ENCODE results near the gene MADCAM1. TPM values are rescaled to one million over a fixed set of nuclear protein-coding genes. Genes with fewer than 3 reads are reported as not detected.
"Not testable (repeated sequence)": the region's sequence is repeated elsewhere in the genome, so short reads cannot be mapped to it uniquely, and the experiment has no call there.

The MADCAM1 gene
- total RNA-seq, 1 donor from 2014 or later, result 0.53 TPM

DNA sequence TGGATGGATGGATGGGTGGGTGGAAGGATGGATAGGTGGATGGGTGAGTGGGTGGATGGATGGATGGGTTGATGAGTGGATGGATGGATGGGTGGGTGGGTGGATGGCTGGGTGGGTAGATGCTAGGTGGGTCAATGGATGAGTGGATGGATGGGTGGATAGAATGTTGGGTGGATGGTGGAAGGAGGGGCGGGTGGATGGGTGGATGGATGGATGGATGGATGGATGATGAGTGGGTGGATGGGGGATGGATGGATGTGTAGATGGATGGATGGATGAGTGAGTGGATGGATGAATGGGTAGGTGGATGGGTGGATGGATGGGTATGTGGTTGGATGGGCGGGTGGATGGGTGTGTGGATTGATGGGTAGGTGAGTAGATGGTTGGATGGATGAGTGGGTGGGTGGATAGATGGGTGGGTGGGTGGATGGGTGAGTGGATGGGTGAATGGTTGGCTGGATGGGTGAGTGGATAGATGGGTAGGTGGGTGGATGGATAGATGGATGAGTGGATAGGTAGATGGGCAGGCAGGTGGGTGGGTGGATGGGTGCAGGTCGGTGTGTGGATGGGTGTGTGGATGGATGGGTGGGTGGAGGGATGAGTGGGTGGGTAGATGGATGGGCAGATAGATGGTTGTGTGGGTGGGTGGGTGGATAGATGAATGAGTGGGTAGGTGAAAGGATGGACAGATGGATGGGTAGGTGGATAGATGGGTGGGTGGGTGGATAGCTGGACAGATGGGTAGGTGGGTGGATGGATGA, 31.1 kb upstream of the MADCAM1 start:
- DNase-seq (ENCODE audit: low spot score) (no peak), ATAC-seq (no peak)

DNA sequence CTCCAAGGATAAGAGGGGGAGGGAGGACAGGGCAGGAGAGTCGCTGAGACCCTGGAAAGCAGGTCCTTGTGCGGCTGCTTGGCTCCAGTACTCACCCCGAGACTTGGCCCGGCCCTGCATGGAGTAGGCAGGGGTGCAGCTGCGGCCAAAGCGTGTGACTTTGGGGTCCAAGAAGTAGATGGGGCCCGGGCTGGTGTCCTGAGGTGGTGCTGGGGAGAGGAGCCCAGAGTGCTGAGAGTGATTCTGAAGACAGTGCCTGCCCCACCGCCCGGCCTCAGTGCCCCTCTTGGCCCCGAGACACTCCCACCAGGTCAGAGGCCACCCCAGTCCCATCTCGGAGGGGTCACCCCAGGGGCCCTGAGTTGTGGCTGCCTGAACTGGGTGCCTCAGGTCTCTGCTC, 28.7 kb upstream of the MADCAM1 start:
- no peak for DNase-seq (ENCODE audit: low spot score)
- ATAC-seq, result no peak

DNA sequence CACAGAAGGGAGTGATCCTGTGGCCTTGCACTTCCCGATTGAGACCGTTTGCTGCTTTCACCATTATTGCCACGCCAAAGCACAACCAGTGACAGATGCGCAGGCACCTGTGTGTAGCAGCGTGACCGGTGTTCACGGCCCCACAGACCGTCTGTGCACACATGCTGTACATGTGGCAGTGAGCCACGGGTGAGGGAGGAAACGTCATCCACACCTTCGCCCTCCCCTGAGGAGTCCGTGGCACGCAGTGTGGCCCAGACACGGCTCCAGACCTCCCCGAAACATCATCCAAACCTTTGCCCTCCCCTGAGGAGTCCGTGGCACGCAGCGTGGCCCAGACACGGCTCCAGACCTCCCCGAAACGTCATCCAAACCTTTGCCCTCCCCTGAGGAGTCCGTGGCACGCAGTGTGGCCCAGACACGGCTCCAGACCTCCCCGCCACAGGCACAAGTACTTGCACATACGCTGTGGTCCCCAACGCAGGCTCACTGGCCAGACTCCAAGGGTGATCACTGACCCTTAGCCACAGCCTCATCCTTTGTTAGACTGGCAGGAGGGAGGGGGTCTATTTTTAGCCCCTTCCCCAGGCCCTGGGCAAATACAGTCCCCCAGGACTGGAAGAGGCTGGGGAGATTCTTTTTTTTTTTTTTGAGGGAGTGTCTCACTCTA, 27.6 kb upstream of the MADCAM1 start:
- no peak for DNase-seq (ENCODE audit: low spot score)
- ATAC-seq, result no peak

DNA sequence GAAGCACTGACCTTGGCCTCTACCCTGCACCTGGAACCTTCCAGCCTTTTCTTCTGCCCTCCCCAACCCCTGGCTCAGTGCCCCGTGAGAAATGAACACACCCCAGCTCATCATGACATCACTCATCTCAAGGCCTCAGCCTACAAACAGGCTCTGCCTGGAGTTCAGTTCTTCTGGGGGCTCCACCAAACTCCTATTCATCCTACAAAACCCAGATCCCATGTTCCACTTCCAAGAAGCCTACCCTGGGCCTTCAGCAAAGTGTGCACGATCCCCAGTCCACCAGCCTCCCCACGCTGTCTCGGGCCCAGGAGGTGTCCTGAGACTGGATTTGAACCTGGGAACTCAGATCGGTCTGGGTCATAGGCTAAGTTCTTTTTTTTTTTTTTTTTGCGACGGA, 26.5 kb upstream of the MADCAM1 start:
- no peak for ATAC-seq

DNA sequence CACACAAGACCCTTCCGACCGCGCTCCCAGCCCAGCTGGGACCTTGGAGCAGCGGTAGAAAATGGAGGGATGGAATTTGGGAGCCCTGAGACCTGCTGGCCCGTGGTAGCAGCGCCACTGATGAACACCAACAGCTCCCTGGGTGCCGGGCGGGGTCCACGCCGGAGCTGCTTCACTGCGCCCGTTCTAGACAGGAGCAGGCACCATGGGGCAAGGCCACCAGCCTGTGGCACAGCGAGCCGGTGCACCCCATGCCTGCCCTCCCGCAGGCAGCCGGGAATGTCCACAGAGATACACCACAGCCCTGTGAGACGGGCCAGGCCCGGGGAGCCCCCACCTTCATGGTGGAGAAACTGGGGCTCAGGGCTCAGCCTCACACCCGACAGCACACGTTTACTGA, 25.6 kb upstream of the MADCAM1 start:
- no peak for DNase-seq (ENCODE audit: low spot score)
- no peak for ATAC-seq

More for the DNA sequence above, 26.5 kb upstream of the MADCAM1 start:
- DNase-seq (ENCODE audit: low spot score), result no peak

DNA sequence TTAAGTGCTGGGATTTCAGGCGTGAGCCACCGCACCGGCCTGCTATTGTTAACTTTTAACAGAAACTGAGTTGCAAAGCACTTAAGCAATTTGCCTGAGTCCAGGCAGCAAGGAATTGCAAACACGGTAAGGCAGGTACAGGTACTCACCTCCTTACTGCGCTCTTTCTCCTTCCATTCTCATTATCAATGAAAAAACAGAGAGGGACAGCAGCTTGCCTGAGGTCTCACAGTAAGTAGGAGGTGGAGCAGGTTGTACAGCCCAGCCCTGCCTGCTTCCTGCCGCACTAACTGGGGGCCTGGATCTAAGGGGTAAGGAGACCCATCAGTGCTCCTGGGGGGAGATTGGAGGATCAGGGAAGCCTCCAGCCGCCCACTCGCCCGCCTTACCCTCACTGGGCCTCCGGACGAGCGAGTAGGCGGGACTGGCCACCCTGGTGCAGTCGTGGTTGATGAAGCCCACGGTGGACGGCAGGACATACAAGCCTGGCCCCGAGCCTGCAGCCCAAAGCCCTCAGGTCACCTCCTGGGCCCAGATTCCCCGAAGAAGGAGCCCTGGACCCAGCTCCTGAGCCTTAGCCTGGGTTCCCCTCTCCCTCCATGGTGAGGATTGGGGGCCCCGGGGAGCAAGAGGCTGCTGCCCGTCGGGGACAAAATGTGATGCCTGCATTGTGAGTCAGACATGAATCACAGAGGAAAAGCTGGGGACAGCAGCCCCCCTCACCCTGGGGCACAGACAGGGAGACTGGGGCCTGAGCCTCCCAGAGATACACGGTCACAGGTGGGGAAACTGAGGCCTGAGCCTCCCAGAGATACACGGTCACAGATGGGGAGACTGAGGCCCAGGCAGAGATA, 24.1 kb upstream of the MADCAM1 start:
- no peak for ATAC-seq
- DNase-seq (ENCODE audit: low spot score), result no peak

DNA sequence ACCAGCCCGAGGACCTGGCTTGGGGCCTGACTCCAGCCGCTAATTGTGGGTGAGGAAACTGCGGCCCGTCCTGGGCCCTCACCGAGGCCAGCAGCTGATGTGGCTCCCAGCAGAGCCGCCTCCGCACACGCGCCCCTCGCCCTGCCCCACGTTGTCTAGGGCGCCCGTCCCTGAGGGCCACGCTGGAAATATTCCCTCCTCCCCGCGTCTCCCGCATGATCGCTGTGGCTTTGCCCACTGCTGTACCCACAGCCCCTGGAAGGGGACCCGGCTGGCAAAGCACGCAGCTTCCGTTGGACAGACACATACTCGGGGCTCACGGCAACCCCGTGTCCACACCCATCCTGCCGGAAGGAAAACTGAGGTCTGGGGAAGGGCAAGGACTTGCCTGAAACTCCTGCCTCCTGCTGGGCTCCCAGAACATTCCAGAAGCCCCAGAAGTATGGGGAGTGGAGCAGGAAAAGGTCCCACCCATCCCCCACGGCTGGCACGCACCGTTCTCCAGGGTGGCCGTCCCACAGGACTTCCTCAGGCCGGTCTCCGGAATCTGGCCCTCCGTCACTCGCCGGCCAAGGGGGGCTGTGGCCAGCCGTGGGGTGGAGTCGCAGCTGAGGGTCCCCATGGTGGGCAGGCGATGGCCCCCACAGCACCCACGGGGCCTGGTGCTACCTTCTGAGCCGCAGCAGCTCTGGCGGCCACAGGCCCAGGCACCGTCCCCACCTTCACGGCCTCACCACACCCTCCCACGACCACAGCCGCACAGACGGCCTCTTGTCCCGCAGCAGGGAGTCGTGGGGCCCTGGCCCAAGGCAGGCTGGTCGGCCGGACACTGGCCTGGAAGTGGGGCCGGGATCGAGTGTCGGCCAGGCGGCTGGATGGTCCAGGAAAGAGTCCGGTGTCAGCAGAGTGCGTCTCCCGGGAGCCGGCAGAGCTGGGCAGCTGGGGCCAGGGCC, 21.9 kb upstream of the MADCAM1 start:
- no peak for DNase-seq (ENCODE audit: low spot score)
- peak; percentile 66 for ATAC-seq

DNA sequence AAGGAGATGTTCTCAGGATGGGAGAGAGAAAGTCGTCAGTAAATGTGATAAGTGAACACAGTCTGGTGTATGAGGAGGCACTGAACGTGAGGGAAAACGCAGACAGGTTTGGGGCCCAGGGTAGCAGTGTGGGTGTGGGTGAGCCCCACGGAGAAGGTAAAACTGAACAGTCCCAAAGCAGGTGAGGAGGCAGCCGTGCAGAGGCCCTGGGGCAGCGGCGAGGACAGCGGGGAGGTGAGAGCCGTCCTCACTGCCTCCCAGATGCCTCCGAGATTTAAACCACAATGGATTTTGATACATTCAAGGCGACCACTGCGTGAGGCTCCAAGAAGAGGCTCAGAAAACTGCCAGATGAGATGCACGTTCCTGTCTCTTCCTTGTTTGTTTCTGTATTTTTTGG, 20.9 kb upstream of the MADCAM1 start:
- ATAC-seq, result no peak
- no peak for DNase-seq (ENCODE audit: low spot score)

DNA sequence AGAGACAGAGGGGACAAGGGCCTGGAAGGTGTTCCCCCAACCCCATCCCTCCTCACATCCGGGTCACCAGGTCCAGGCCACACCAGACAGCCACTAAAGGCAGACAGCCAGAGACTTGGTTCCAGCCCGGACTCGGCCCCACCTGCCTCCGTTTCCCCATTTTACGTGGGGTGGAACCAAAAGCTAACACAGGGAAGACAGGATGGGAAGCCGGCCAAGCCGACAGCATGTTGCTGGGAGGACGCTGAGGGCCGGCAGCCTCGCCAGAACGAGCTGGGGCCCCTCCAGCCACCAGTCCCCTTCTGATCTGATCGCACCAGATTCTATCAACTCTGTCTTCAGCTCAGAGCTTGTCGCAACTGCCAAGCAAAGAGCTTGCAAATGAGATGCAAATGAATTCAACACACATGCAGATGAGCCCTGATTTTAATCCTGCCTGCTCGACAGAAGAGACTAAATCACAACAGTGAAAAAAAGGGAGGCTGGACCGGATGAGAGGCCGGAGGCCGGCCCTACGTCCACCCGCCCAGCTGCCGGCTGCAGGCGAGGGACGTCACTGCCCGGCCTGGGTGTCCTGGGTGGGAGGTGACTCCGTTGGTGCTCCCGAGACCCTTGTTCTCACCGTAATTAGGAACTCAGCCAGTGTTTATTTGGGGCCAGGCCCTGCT, 17.9 kb upstream of the MADCAM1 start:
- DNase-seq (ENCODE audit: low spot score) (no peak), ATAC-seq (no peak)

DNA sequence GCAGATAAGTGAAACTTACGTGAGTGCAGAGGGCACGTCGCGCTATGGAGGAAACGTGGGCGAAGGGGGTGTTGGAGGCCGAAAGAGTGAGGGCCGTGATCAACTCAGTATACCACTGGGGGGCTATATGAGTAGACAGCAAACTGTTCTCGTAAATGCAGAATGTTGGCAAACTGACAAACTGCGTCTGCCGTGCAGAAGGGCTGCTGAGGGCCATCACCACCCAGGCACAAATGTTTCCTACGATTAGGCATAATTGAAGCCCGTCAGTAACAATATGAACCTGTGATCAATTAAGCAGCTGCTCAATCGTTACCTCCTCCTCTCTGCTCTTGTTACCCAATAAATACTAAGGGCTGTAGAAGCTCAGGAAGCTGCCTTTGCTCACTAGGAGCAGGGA, 17.3 kb upstream of the MADCAM1 start:
- ATAC-seq (no peak), DNase-seq (ENCODE audit: low spot score) (no peak)

DNA sequence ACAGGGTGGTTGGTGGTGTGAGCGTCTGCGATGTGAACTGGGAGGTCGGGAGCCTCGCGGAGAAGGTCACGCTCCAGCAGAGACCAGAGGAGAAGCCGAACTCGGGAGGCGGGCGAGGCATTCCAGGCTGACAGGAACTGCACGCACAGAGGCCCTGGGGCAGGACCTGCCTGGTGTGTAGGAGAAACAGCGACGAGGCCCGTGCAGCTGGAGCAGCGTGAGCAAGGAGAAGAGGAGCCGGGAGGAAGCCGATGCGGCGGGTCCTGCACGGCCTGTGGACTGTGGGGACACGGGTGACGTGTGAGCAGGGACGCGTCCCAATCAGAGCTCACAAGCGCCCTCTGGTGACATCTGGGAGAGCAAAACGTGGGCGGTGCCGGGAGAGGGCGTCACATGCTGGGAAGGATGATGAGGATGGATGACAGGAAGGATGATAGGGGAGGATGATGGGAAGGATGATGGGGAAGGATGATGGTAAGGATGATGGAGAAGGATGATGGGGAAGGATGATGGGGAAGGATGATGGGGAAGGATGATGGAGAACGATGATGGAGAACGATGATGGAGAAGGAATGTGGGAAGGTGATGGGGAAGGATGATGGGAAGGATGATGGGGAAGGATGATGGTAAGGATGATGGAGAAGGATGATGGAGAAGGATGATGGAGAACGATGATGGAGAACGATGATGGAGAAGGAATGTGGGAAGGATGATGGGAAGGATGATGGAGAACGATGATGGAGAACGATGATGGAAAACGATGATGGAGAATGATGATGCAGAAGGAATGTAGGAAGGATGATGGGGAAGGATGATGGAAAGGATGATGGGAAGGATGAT, 16.1 kb upstream of the MADCAM1 start:
- ATAC-seq, result peak; percentile 98
- peak; percentile 83 for DNase-seq (ENCODE audit: low spot score)

DNA sequence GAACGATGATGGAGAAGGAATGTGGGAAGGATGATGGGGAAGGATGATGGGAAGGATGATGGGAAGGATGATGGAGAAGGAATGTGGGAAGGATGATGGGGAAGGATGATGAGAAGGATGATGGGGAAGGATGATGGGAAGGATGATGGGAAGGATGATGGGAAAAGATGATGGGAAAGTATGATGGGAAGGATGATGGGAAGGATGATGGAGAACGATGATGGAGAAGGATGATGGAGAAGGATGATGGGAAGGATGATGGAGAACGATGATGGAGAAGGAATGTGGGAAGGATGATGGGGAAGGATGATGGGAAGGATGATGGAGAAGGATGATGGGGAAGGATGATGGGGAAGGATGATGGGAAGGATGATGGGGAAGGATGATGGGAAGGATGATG, 15.2 kb upstream of the MADCAM1 start:
- ATAC-seq; DNase-seq (ENCODE audit: low spot score): not testable (repeated sequence)

DNA sequence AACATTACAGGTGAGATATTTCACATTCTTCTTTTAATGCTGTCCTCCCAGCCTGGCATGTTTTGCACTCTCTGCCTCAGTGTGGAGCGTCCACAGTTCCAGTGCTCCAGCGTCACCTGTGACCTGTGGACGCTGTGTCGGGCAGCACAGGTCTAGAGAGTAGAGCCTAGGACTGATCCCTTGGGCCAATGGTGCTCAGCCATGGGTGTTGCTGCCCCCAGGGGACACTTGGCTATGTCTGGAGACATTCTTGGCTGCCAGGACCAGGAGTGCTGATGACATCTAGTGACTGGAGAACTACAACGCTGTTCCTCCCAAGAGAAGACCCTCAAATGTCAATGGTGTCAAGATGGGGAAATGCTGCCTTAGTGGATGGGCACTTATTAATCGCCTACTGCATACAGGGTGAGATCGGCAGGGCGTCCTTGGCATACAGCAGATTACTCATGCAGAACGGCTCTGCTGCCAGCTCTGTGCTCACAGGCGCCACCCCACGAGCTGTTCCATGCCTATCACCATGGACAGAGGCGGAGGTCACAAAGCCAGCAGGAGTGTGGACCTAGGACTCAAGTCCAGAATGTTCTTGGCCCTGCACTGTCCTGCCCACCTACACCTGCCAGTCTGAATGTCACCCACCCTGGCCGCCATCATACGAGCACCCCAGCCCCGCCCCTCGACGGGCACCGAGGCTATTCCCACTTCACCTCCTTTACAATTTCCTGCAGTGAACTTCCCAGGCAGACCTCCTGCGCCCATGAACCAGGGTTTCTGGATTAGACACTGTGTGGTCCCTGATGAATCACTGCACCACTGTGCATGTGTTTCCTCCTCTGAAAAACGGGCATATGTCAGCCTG, 13.9 kb upstream of the MADCAM1 start:
- DNase-seq (ENCODE audit: low spot score), result no peak
- peak; percentile 43 for ATAC-seq

DNA sequence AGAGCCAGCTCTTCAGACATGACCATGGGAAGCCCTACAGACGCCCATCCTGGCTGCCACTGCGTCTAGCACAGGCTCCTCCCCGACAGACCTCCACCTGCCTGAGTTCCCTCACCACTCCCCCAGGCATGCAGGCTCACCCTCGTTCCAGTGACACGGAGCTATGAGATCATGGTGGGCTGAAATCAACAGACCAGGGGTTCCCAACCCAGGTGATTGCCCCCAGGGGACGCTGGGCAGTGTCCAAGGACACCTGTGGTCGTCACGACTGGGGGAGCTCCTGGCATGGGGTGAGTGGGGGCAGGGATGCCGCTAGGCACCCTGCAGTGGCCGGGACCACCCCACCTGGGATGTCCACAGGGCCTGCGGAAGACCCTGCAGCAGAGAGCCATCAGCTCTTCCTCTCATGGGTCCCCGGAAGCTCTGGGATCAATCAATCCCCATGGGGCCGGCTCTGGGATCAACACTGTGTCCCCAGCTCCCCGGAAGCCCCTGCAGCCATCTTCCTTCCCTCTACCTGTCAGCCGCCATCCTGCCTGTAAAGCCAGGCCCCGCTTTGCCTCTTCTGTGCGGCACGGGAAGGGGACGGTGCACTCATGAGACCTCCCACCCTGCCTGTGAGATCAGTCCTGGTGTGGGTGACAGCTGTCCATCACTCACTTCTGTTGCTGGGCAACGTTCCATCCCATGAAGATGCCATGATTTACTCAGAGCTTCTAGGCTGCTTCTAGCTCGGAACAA, 12.8 kb upstream of the MADCAM1 start:
- no peak for DNase-seq (ENCODE audit: low spot score)
- ATAC-seq, result no peak

DNA sequence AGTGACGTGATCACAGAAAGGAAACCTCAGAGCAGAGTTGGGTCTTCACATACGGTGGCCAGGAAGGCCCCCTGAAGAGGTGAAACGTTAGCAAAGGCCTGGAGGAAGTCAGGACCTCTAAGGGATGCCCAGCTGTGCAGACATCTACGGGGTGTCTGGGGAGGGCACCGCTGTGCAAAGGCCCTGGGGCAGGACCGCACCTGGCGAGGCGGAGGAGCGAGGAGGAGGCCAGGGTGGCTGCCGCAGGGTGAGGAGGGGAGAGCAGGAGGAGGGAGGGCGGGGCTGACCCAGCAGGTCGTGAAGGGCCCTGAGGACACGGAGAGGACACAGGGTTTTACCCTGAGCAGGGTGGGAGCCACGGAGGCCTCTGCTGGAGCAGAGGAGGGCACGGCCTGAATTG, 11.8 kb upstream of the MADCAM1 start:
- no peak for ATAC-seq
- DNase-seq (ENCODE audit: low spot score), result no peak

DNA sequence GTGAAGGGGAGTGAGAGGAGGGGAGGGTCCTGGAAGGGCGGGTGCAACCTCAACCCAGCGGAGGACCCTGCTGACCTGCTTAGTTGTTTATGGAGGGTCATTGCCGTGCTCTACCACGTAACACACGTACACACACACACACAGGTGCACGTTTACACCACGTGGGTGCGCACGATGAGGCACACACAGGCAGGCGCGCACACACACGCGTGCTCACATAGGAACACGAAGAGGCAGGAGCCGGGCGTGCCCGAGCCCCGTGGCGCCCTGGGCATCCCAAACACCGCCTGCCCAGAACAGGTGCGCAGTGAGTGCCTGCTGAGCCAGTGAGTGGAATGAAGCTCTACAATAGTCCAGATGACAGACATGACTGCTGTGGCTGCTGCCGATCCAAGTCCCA, 11.2 kb upstream of the MADCAM1 start:
- no peak for DNase-seq (ENCODE audit: low spot score)

DNA sequence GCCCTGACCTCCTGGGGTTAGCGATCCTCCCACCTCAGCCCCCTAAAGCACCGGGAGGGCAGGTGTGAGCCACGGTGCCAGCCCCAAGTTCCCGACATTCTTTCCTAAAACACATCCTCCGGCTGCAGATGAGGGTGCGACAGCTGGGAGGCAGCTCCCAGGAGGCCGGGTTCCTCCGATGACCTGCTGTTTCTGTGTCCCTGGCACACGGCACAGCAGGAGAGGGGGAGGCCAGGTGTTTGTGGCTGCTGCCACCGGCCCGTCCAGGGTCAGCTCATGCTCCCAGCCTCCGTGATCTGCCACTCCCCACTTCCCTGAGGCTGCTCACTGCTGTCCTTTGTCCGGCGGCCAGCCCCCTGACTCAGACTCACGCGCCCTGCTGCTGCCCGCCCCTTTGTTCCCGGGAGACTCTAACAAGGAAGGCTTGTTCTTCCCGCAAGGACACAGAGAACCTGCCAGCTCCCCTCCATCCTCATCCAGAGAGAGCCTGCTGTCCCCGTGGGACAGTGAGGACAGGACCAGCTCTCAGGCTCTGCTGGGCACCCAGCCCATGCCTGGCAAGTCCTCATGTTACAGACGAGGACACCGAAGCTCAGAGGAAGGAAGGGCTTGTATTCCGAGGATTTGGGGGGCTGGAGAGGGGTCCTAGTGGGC, 10.6 kb upstream of the MADCAM1 start:
- no peak for DNase-seq (ENCODE audit: low spot score)
- no peak for ATAC-seq

More for the DNA sequence above, 11.2 kb upstream of the MADCAM1 start:
- no peak for ATAC-seq

Data from left lobe of liver (tissue), 2 donors.